ENCODE data around the gene VPS45. TPM values are rescaled to one million over a fixed set of nuclear protein-coding genes. Genes with fewer than 3 reads are reported as not detected.

The VPS45 gene
- total and polyA plus RNA-seq, 2 of the 8 experiments (the other 6 are each of a cell fraction or from before 2014, with no cell fraction given), result 19.1 to 27.6 TPM

GRCh38 chr1:150109586-150109985, 42.0 kb downstream of the VPS45 start:
- no peak overlapping the region for H3K9ac ChIP-seq (replicated peaks in 1 of 4; ENCODE audit: extremely low read depth in 1 of 4, low read depth in 3 of 4, low read length in 3 of 4)
- H3K4me2 ChIP-seq (ENCODE audit: insufficient read depth in 1 of 2, low read depth in 2 of 2, low read length in 2 of 2), result no peak overlapping the region
- ChIA-PET POLR2A (ENCODE audit: partially characterized antibody) (interaction anchor here (0.9 kb wide), 1 partner anchor 54 kb away, joined by 3 read pairs; no protein-coding TSS in a partner anchor), CTCF (ENCODE audit: partially characterized antibody) (interaction anchor here (0.9 to 2.0 kb wide), 3 partner anchors 10 to 78 kb away, joined by 3 to 5 read pairs (median 4); no protein-coding TSS in a partner anchor)
- H3K23ac ChIP-seq (ENCODE audit: insufficient read length), result no peak overlapping the region
- H3K4me1 ChIP-seq (replicated peaks in 1 of 4; ENCODE audit: control insufficient read depth in 3 of 4, insufficient read depth in 4 of 4, low read length in 3 of 4), result no peaks in the 10 kb centered on the region
- peaks cover 0 to 4% (median 0%) of the 10 kb centered on the region in 4 experiments; a peak in 1 of 8 replicates for H3K36me3 ChIP-seq (ENCODE audit: control insufficient read depth in 2 of 4, insufficient read depth in 4 of 4, low read length in 3 of 4)
- no peak overlapping the region for H2BK120ac ChIP-seq (replicated peaks; ENCODE audit: low read depth, low read length)
- no peak overlapping the region for H3K18ac ChIP-seq (ENCODE audit: extremely low read depth, low read length)
- H3K9me3 ChIP-seq (ENCODE audit: insufficient read depth in 2 of 2, low read depth in 1 of 2, low read length in 1 of 2), result 0 out of 4 replicates have a peak, but pooled peaks cover 0 to 3% of the 10 kb centered on the region in 2 experiments
- H2BK15ac ChIP-seq (ENCODE audit: low read length), result no peak overlapping the region
- no peak overlapping the region for H4K8ac ChIP-seq (ENCODE audit: extremely low read depth, insufficient read depth, low read length)
- H4K5ac ChIP-seq (ENCODE audit: insufficient read length, low read depth, low read length), result no peak overlapping the region
- H3K4me3 ChIP-seq (ENCODE audit: extremely low read depth in 1 of 4, insufficient read depth in 2 of 4, low read depth in 3 of 4, low read length in 4 of 4), result no peak overlapping the region
- no peaks in the 10 kb centered on the region for H3K79me2 ChIP-seq (ENCODE audit: control insufficient read depth in 1 of 2, insufficient read depth in 2 of 2, low read length in 2 of 2)
- no peak for DNase-seq (ENCODE audit: low read depth in 1 of 2, low spot score in 2 of 2)
- H2BK5ac ChIP-seq (ENCODE audit: low read depth, low read length), result no peak overlapping the region
- H3K79me1 ChIP-seq (ENCODE audit: low read depth, low read length), result no peaks in the 10 kb centered on the region
- no peak overlapping the region for H3K14ac ChIP-seq (ENCODE audit: insufficient read length)
- H4K20me1 ChIP-seq (replicated peaks in 1 of 2; ENCODE audit: control insufficient read depth in 1 of 2, insufficient read depth in 2 of 2, low read length in 2 of 2), result no peaks in the 10 kb centered on the region
- H2BK20ac ChIP-seq (ENCODE audit: low read length), result no peak overlapping the region
- no peak overlapping the region for H3K56ac ChIP-seq (replicated peaks; ENCODE audit: insufficient read length, low read depth, low read length)
- no peak for FAIRE-seq
- H2BK12ac ChIP-seq (ENCODE audit: low read depth, low read length), result no peak overlapping the region
- 90% methylated on average over 3 of the region's 3 CpGs; no CpG with 5 or more reads in 1 of the 2 experiments for WGBS, 2 experiments (ENCODE audit: extremely low coverage in 1 of 2, insufficient coverage in 1 of 2, insufficient read length in 1 of 2, insufficient replicate concordance in 2 of 2, low coverage in 1 of 2, low lambda C conversion rate in 2 of 2, missing lambda C conversion rate in 1 of 2)
- H3K4ac ChIP-seq (replicated peaks; ENCODE audit: insufficient read length, low read depth, low read length), result no peak overlapping the region
- no peak overlapping the region for H3K27ac ChIP-seq (ENCODE audit: low read depth, low read length)
- no peaks in the 10 kb centered on the region for H3K27me3 ChIP-seq (replicated peaks in 1 of 4; ENCODE audit: control insufficient read depth in 3 of 4, extremely low read depth in 1 of 4, insufficient read depth in 3 of 4, low read length in 3 of 4)
- no peaks in the 10 kb centered on the region for H3K23me2 ChIP-seq (ENCODE audit: low read depth, low read length)
- no peak overlapping the region for H4K91ac ChIP-seq (replicated peaks; ENCODE audit: insufficient read length, low read length)
- H2AK5ac ChIP-seq (ENCODE audit: low read depth, low read length), result no peak overlapping the region
- H2AFZ ChIP-seq (ENCODE audit: low read length), result no peak overlapping the region
- no peak for TF ChIP-seq NRF1 (IDR thresholded peaks at IDR 0.05; ENCODE audit: low read depth, low read length)
- no peak for TF ChIP-seq ZNF274 (IDR thresholded peaks at IDR 0.05; ENCODE audit: borderline replicate concordance, extremely low read depth, low read length)
- TF ChIP-seq CBX5 (IDR thresholded peaks at IDR 0.05; ENCODE audit: low read depth, low read length), result no peak
- TF ChIP-seq KDM4A (IDR thresholded peaks at IDR 0.05; ENCODE audit: low read depth, low read length, severe bottlenecking), result no peak

Data from H1 (cell line).